Activated T-helper 9 cell treated with anti-CD3 and anti-CD28 coated beads, Interleukin-2, amount 50 U/mL, for 16 hours (primary cell): ENCODE results near the gene FGFR3.

Experiments used
- DNase-seq: peaks from one replicate; pipeline ENCODE4 v3.0.0-alpha.2; 2020; ENCODE audit warnings: low read depth

FGFR3 gene

DNA sequence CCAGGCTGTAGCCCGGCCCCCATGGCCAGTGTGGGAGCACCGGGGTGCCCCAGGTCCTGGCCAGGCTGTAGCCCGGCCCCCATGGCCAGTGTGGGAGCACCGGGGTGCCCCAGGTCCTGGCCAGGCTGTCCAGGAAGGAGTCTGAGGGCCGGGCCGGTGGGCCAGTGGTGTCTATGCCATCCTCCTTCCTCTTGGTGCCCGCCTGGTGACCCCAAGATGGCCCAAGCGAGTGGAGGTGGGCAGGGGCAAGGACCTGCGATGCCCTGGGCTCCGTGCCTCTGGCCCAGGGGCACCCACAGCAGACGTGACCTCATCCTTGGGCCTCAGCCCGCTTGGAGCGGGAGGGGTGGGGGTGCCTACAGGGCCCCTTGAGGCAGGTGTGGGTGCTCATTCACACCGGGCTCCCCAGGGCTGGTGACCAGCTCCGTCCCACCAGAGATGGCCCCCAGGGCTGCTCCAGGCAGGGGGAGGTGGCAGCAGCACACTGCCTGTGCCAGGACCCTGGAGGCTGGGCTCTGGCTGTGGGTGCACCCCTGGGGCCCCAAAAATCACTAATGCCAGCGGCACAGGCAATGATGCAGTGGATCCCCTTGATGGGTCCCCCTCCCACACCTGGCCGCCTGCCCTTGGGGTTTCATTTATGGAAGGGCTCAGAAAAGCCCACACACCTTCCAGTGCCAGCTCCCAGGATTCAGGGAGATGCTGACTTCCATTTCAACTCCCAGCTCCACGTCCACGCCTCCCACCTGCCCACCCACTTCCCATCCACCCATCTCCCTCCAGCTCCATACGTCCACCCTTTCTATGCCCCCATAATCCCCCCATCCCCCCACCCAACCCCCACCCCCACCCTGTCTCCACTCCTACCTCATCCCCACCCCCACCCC, 36.0 kb upstream of the FGFR3 start:
- no peak for DNase-seq

DNA sequence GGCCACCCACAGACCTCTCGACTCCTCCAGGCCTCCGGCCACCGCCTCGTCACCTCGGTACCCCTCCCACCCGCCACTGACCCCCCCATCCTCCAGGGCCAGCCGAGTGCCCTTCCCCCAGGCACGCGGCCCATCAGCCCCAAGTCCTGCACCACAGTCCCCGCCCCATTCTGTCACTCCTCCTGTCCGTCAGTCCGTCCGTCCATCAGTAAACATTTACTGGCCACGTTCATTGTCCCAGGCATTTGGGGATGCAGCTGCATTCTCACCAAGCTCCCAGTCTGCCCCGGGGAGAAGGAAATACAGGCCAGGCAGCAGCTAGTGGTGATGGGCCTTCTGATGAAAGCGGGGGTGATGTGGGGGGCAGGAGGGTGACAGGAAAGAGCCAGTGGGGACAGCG, 35.3 kb upstream of the FGFR3 start:
- DNase-seq = no peak

DNA sequence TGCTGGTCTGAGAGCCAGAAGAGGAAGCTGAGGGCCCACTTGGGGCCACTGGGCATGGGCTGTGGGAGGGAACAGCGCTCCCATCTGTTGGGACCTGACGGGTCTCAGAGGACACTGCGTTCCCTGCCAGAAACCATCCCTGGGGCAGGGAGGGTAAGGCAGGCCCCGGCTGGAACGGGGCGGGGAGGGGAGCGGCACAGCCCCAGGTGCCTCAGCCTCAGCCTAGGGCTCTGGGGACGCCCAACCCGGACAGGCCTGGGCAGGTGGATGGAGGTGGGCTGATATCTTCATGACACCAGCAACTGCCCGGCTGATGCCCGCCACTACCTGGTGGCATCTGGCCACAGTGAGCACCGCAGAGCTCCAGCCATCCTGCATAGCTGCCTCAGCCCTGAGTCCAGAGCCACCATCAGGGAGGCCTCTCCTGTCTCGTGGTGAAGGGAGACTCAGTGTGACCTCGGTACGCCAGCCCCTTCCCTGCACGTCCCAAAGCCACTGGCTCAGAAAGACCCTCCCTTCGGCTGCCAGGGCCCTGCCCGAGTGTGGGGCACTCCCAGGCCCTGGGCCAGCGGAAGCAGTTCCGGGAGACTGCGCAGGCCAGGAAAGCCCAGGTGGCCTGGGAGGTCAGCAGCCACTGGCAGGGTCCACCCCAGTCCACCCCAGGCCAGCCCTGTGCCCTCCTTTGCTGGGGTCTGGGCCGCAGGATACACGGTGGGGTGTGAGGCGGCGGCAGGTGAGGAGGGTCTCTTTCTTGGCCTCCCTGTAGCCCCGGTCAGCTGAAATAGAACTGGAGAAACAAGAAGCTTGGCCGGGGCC, 34.6 kb upstream of the FGFR3 start:
- no peak for DNase-seq

DNA sequence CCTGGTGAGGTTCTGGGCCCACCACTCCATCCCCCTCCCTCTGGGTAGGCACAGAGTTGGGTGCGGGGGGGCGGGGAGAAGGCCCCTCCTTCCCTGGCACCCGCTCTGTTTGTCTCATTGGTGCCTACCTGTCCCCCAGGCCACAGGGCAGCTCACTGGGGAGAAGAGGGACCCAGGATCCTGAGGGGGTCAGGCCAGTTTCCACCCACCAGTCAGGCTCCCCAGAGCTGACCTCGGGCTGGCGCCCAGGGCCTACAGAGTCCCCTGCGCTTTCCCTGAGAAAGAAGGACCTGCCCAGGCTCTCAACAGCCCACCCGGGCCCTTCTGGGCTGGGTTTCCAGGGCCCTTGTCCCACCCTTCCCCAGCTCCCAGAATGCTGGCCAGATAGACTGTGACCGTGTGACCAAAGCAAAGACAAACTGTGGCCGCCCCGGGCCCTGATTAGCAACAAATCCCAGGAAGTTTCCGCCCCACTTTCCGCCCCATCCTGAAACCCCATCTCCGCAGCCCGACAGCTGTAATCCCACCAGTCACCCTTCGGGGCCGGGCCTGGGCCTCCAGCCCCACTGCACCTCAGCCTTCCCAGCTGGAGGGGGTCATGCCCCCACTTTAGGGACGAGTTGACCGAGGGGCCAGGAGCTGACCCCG, 33.8 kb upstream of the FGFR3 start:
- no peak for DNase-seq

DNA sequence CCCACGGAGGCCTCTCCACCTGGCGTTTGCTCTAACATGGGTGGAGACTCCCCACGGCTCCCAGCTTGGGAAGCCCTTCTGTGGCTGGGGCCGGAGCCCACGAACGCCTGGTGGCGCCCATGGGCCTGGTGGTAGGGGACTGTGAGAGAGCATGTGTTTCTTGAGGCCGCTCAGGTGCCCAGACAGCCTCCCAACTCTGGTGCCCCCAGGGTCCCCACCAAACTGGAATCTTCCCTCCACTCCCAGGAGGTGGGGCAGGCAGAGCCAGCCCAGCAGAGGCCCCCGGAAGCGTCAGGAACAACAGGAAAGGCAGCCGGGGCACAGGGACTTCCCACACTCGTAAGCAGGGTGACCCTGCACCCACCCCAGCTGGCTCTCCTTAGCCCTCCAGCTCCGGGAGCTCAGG, 33.3 kb upstream of the FGFR3 start:
- no peak for DNase-seq

DNA sequence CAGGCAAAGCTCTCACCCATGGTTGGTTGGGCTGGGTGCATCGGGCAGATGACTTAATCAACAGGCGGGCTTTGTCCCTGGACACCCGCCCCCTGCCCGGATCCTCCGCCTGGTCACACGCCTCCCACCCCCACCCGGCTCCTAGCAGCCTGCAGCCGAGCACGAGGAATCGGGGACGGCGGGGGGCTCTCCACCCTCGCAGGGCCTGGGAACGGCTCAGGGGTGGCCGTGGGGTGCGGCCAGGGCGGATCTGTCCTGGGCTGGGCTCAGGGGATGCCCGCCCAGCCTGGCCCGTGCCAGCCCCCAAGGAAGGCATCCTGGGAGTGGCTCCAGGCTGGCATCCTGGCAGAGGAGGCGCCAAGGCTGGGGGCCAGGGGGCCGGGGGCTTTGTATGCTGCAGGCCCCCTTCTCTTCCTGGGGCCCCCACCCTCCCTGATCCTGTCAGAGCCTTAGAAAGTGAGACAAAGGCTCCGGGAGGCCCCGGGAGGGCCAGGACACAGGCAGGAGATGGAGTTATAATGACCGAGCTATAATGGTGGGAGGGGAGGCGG, 32.5 kb upstream of the FGFR3 start:
- DNase-seq = no peak

DNA sequence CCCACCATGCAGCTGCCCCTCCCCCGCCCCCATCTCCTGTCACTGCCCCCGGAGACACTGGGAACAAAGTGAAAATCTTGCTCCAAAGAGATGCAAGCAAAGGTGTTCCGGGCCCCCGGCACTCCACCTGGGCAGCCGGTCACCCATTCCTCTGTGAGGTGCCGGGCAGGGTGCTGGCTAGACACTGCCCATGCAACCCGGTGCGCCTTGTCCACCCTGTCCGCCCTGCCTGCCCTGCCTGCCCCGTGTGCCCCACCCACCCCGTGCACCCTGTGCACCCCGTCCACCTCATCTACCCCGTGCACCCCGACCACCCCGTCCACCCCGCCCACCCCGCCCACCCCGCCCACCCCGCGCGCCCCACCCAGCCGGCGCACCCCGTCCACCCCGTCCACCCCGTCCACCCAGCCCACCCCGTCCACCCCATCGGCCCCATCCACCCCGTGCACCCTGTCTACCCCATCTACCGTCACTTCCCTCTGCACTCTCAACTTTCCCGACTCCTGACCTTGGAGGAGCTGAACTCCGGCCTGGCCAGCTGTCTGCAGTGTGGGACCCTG, 31.9 kb upstream of the FGFR3 start:
- no peak for DNase-seq

DNA sequence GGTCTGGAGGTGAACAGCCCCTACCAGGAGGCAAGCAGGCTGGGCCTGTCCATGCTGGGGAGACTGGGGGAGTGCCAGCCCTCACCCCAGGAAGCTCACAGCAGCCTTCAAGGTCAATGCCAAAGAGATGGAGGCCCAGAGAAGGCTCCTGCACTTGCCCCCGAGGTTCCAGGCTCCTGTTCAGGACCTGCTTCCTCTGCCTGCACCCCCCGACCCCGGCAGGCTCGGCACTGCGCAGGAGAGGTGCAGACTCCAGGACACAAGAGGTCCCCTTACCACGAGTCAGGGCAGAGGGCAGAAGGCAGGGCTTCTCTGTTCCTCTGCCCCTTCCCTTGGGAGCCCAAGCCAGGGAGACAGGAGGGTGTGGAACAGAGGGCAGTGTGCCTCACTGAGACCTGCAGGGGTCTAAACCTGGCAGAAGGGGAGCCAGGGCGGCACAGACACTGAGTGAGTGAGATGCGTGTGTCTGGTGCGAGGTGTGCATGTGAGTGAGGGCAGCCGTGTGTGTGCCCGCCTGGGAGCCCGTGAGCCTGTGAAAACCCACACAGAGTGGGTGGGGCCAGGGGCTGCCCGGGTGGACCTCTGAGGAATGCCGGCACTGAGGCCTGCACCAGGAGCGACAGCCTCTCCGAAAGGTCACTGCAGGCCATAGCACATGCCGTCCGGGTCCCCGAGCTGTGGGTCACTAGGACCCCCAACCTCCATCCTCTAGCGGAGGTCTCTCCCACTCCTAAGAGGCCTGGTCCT, 30.7 kb upstream of the FGFR3 start:
- no peak for DNase-seq

DNA sequence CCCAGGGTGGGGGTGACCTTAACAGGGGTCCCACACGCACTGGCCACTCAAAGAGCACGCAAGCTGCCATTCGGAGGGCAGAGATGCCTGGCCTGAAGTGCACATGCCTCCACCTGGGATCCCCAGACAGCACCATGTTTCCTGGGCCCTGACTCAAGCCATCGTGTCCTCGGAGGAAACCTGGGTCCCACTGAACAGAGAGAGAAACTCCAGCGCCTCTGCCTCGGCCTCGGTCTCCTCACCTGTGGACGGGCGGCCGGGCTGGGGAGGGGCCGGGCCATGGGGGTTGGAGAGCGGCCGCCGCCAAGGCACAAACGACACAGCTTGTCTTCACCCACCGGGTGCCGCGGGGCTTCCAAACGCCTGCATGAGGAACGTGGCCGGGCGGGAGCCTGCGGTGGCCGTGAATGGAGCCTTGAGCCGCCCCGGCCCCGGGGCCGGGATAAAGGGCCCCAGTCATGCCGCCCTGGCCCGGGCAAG, 30.0 kb upstream of the FGFR3 start:
- DNase-seq = no peak

DNA sequence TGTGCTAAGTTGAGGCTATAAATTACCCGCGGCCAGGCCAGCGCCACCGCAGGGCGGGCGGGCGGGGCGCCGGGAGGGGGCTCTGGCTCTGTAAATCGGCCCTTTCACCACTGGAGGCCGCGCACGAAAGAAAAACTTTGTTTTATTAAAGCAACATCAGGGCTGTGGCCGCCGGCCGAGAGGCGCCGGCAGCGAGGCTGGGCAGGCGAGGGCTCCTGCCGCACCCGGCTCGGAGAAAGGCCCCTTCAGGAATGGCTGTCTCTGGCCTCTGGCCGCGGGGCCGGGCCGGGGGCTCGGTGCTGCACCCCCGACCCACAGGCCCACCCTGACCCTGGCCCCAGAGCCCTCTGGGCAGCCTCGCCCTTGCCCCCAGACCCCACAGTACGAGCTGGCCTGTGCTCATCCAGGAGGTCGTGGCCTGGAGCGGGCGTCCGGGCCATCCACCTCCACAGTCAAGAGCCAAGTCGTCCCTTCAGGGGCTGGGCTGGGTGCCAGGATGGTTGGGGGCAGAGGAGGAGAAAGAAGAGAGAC, 29.5 kb upstream of the FGFR3 start:
- DNase-seq = no peak

DNA sequence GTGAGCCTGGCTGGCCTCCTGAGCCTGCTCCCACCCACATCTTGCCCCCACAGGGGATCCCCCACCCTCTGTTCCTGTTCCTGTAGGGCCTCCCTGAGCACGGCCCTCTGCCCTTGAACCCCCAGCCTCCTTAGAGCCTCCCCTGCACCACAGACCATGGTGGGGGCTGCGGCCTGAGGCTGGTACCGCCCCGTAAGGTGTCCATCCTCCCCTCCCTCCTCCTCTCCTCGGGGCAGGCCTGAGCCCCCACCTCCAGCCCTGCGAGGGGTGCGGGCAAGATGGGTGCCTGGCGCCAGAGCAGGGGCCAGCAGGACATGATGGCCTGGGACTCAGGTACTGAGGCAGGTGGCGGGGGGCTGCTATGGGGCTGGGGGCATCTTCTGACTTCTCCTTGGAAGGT, 28.4 kb upstream of the FGFR3 start:
- no peak for DNase-seq

DNA sequence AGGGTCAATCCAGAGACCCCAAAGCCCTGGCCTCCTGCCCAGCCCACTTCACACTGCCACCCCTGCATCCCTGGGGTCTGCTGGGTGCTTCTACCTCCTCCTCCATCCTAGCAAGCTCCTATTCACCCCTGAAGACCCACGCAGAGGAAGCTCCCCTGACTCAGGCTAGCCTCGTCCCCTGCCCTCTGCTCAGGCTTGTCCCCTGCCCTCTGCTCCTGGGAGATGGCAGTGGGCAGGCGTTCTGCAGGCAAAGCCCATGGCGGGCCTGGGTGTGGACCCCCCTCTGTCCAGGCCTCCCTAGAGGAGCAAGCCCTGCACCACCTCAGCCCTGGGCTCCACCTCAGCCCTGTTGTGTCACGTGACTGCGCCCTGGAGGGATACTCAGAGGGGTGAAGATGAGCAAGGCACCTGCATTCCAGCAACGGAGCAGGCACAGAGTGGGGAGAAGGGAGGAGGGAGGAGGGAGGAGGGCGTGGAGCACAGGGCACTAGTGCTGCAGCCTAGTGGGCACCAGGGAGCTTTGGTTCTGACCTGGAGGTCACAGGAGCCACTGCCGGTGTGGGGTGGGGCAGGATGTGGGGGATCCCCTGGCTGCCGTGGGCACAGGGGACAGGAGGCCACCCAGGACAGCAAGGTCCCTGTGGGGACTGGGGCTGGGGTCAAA, 27.6 kb upstream of the FGFR3 start:
- DNase-seq = no peak

DNA sequence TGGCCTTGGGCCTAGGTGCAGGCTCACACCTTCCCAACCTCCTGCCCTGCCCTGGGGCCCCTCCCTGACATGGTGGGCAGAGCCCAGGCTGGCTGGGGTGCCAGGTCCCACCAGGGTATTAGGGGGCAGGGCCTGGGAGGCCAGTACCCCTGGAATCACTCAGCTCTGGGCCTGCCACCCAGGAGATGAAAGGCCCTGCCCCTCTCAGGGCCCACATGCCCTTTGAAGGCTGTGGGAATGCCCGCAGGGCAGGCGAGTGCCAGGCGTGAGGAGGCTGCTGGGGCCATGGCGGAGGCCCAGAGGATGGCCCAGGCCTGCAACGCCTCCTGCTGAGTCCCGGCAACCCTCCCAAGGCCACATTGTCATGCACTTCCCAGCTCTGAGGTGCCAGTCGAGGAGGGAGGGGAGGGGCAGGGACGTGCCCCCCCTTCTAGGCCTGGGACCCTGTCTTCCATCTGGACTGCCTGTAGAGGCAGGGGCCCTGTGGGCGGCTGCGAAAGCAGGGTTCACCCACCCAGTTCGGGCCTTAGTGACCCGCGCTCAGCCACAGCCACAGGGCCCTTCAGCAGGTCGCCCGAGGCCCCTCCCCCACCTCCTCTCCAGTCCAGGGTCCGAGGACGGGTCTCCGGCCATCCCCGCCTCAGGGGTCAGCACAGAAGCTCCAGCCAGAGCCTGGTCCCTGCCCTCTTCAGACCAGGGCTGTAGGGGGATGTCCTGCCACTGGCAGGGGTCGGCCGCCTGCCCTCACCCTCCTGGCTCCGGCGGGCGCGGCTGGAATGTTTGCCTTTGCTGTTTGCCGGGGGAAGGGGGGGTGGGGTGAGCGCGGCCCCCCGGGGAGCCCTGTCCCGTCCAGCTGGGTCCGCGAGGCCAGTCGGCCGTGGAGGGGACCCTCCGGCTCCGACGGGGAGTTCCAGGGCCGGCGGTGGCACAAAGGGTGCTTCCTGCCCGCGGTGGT, 26.7 kb upstream of the FGFR3 start:
- DNase-seq = no peak

DNA sequence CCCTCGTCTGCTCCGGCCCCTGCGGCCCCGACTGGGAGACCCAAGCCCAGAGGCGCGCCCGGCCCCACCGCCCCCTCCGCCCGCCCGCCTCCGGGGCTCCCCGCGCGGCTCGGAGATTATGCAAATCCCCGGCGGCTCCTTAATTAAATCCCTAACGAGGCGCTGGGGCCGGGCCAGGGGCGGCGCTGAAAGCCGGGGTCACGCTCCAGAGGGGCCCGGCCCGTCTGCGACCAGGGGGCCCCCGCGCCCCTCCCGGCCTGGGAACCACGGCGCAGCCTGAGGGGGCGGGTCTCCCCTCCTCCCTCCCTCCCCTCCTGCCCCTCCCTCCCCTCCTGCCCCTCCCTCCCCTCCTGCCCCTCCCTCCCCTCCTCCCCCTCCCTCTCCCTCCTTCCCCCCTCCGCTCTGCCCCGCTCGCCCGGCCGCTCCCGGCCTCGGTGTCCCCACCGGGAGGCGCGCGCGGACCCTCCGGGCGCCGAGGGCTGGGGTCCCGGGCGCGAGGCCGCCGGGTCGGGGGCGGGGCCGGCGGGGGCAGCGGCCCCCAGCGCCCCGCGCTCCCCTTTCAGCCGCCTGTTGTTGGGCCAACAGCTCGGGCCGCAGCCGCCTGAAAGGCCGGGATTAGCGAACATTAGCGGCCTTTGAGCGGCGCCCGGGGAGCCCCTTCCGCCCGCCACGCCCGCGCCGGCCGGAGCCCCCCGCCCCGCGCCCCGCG, 25.9 kb upstream of the FGFR3 start:
- DNase-seq = no peak

DNA sequence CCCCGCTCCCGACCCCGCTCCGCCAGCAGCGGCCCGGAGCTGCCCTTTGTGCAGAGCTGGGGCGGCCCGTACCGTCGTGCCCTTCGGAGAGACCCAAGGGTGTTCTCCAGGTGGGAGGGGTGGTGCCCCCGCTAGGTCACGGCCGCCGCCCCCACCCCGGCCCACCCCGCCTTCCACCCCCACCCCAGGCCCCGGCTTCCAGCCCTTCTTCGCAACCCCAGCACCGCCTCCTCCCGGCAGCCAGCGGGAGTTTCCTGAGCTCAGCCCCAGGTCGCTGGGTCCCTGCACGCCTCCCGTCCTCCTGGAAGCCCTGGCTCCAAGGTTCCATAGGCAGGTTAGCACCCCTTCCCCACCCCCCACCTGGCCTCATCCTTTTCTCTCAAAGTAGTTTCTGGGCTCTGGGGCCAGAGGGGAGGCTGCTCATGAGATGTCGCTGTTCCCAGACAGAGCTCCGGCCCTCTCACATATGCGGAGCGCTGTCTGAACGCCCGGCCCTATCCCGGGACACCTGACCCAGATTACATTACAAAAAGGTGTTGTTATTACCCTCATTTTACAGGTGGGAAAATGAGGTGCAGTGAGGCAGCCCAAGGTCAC, 25.2 kb upstream of the FGFR3 start:
- DNase-seq = no peak

DNA sequence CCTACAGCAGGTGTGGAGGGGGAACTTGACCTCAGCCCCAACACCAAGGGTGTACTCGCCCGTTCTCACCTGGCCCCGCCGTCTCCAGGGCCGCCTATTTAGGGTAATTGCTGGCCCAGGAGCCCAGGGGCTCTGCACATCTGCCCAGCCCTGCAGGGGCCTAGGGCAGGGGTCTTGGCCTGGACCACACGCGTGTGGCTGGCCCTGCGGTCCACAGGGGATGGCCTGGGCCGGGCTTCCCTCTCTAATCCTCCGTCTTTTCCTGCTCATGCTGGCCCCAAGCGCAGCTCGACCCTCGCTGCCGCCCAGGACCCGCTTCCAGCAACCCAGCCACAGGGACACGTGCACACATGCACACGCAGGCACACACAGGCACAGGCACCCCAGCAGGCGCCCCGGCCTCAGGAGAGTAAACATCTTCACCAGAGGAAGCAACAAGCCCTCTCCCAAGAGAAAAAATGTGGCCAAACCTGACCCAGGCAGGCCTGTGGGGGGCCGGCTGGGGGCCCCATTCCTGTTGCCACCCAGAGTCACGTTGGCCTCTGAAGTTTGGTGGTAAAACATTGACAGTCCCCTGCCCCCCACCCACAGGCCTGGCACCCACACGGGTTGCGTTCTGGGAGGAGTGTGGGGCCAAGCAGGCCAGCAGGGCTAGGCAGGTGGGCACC, 24.6 kb upstream of the FGFR3 start:
- DNase-seq = no peak

DNA sequence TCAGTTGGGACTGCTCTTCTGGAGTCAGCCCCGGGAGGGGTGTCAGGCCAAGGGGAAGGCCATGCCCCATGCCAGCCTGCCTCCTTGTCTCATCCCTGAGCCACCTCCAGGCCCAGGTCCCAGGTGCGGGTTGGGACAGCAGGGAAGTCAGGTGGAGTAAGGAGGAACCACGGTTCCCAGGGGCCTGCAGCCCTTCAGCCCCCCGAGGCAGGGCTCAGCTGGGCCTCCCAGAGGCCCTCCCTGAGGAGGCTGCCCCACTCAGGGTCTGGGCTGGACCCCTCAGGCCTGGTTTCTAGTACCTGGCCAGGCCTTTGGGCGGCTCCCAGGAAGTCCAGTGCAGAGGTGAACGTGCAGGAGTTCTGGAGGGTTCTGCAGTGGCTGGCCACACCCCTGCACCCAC, 23.4 kb upstream of the FGFR3 start:
- DNase-seq = no peak

DNA sequence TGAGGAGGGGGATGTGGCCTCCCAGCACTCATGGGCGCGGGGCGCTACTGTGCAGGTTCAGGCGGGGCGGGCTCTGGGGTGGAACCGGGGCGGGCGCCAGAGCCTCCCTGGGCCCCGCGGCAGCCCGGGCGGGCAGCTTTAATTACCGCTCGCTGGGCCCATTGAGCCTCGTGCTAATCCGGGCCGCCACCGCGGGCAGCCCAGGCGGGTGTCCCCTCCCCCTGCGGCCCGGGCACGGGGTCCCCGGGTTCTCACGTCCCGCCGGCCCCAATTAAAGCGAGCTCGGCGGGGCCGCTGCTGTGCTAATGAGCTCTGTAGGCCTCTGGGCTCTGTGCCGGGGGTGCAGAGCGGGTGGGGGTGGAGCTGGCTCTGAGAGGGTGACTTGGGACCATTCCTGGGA, 22.8 kb upstream of the FGFR3 start:
- no peak for DNase-seq
